ENCODE results near the gene GALNT18.

DNA sequence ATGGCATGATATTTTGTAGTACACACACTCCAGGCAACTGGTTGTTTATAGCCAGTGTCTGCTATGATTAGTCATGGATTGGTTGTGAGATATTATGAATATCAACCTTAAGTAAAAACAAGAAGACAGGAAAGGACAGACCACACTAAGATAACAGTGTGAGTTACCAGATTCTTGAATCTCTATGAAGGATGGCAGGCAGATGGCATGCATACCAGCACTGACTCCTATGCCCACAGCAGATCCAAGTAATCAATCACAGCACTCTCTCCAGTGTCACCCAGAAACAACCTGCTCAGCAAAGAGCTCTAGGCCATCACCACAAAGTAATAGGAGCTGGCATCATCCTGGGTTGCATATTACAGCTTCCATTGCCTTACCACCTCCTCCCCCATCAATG is 116.6 kb downstream of the GALNT18 start:
- TF ChIP-seq, protein P1, sequence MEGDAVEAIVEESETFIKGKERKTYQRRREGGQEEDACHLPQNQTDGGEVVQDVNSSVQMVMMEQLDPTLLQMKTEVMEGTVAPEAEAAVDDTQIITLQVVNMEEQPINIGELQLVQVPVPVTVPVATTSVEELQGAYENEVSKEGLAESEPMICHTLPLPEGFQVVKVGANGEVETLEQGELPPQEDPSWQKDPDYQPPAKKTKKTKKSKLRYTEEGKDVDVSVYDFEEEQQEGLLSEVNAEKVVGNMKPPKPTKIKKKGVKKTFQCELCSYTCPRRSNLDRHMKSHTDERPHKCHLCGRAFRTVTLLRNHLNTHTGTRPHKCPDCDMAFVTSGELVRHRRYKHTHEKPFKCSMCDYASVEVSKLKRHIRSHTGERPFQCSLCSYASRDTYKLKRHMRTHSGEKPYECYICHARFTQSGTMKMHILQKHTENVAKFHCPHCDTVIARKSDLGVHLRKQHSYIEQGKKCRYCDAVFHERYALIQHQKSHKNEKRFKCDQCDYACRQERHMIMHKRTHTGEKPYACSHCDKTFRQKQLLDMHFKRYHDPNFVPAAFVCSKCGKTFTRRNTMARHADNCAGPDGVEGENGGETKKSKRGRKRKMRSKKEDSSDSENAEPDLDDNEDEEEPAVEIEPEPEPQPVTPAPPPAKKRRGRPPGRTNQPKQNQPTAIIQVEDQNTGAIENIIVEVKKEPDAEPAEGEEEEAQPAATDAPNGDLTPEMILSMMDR (IDR thresholded peaks at IDR 0.05), result no peak
- TF ChIP-seq POLR2A (IDR thresholded peaks at IDR 0.05), result no peak

Data from right lobe of liver (tissue), 4 donors.